HG02840 (cell line): Measurements from ENCODE around the gene FOXN3.
"Not testable (repeated sequence)": the region's sequence is repeated elsewhere in the genome, so short reads cannot be mapped to it uniquely, and the experiment has no call there.

Source experiments
- ATAC-seq: cut with Tn5 transposase; IDR thresholded peaks from one replicate; pipeline ENCODE4 v1.9.1; 2021; ENCODE audit warnings: mild to moderate bottlenecking, moderate library complexity, moderate number of reproducible peaks; ENCODE audit not compliant: unreplicated experiment, low FRiP score

FOXN3 gene

GRCh38 chr14:89212386-89213235 is 204.4 kb downstream of the FOXN3 start:
- ATAC-seq = no peak

- no peak for ATAC-seq
Measured at GRCh38 chr14:89209558-89209957, 207.5 kb downstream of the FOXN3 start.

- no peak for ATAC-seq
Measured at GRCh38 chr14:89207925-89208328, 209.1 kb downstream of the FOXN3 start.

GRCh38 chr14:89206389-89207031 is 210.5 kb downstream of the FOXN3 start:
- ATAC-seq = no peak

- no peak for ATAC-seq
Measured at GRCh38 chr14:89205137-89205740, 211.8 kb downstream of the FOXN3 start.

GRCh38 chr14:89202413-89203190 is 214.4 kb downstream of the FOXN3 start:
- no peak for ATAC-seq

- no peak for ATAC-seq
Measured at GRCh38 chr14:89201645-89202044, 215.4 kb downstream of the FOXN3 start.

GRCh38 chr14:89199357-89199756 is 217.7 kb downstream of the FOXN3 start:
- not testable (repeated sequence) for ATAC-seq

GRCh38 chr14:89198544-89199329 is 218.3 kb downstream of the FOXN3 start:
- no peak for ATAC-seq

- ATAC-seq = no peak
Measured at GRCh38 chr14:89197623-89198022, 219.4 kb downstream of the FOXN3 start.

- no peak for ATAC-seq
Measured at GRCh38 chr14:89196545-89196944, 220.5 kb downstream of the FOXN3 start.

GRCh38 chr14:89194376-89194775 is 222.7 kb downstream of the FOXN3 start:
- ATAC-seq = no peak

GRCh38 chr14:89190765-89191513 is 226.1 kb downstream of the FOXN3 start:
- ATAC-seq = no peak

- no peak for ATAC-seq
Measured at GRCh38 chr14:89188492-89188891, 228.5 kb downstream of the FOXN3 start.

- ATAC-seq = no peak
Measured at GRCh38 chr14:89187501-89187900, 229.5 kb downstream of the FOXN3 start.

- no peak for ATAC-seq
Measured at GRCh38 chr14:89186856-89187376, 230.1 kb downstream of the FOXN3 start.

- ATAC-seq = no peak
Measured at GRCh38 chr14:89185919-89186855, 230.8 kb downstream of the FOXN3 start.

GRCh38 chr14:89184952-89185351 is 232.1 kb downstream of the FOXN3 start:
- ATAC-seq = no peak
